WTC11 (cell line): Measurements from ENCODE around the gene PDZRN3.

ENCODE experiments used
- ATF3 ChIP-seq: sonication (generic); formaldehyde crosslinking; conservative IDR thresholded peaks from 2 replicates; pipeline ENCODE4 v1.8.1; 2022; ENCODE audit warnings: mild to moderate bottlenecking, missing genetic modification reagents
- CREM ChIP-seq: sonication (generic); formaldehyde crosslinking; IDR thresholded peaks from 2 replicates; pipeline ENCODE4 v1.8.1; 2022; ENCODE audit warnings: mild to moderate bottlenecking, missing genetic modification reagents, moderate library complexity
- CTCF ChIP-seq: fragments of 200-600 bp; IDR thresholded peaks from 2 replicates; pipeline ENCODE4 v1.8.0; 2022; ENCODE audit warnings: antibody characterized with exemption
- NFYB ChIP-seq: sonication (generic); formaldehyde crosslinking; conservative IDR thresholded peaks from 2 replicates; pipeline ENCODE4 v1.8.0; 2022; ENCODE audit warnings: low read depth, missing genetic modification reagents
- ZBTB43 ChIP-seq: sonication (generic); formaldehyde crosslinking; IDR thresholded peaks from 2 replicates; pipeline ENCODE4 v1.8.1; 2023; ENCODE audit warnings: mild to moderate bottlenecking, missing genetic modification reagents
- ZNF138 ChIP-seq: sonication (generic); formaldehyde crosslinking; conservative IDR thresholded peaks from 2 replicates; pipeline ENCODE4 v1.8.1; 2022; ENCODE audit warnings: mild to moderate bottlenecking, moderate library complexity, missing genetic modification reagents
- ZNF512 ChIP-seq: sonication (generic); formaldehyde crosslinking; IDR thresholded peaks from 2 replicates; pipeline ENCODE4 v1.8.1; 2022; ENCODE audit warnings: missing genetic modification reagents, borderline replicate concordance

- TF ChIP-seq ZNF512 (CRISPR knock-in tag), result no peak
- no peak for TF ChIP-seq CTCF
- no peak for TF ChIP-seq ZBTB43
- TF ChIP-seq ZNF138, result no peak
- TF ChIP-seq CREM (CRISPR knock-in tag), result no peak
- no peak for TF ChIP-seq ATF3 (CRISPR knock-in tag)
- no peak for TF ChIP-seq NFYB (CRISPR knock-in tag)
These were observed 202.2 kb downstream of the PDZRN3 start for GRCh38 chr3:73422571-73422970.
